ENCODE measurements around the gene TTYH3.

The TTYH3 gene

GRCh38 chr7:2640846-2641316 lies 9.1 kb downstream of the TTYH3 start:
- POLR2A ChIA-PET: interaction anchor here (0.5 kb wide), 1 partner anchor 19 kb away, joined by 3 read pairs; no protein-coding TSS in a partner anchor
- CTCF ChIA-PET: no interaction called here
- no peak for DNase-seq (ENCODE audit: low read depth, low spot score)
- H3K4me3 ChIP-seq (ENCODE audit: low read depth, low read length): no peak overlapping the region; the same call in 1 of the 2 replicates
- TF ChIP-seq CTCF (IDR thresholded peaks at IDR 0.05; ENCODE audit: insufficient read depth, low read length, missing control alignments): no peak

GRCh38 chr7:2641406-2642393 lies 9.9 kb downstream of the TTYH3 start:
- H3K4me3 ChIP-seq (ENCODE audit: low read depth, low read length): no peak overlapping the region
- TF ChIP-seq CTCF (IDR thresholded peaks at IDR 0.05; ENCODE audit: insufficient read depth, low read length, missing control alignments): no peak
- ChIA-PET CTCF (no interaction called here), POLR2A (interaction anchor here (0.5 kb wide), 1 partner anchor 18 kb away, joined by 3 read pairs; no protein-coding TSS in a partner anchor)
- DNase-seq (ENCODE audit: low read depth, low spot score): peak; percentile 71

- ChIA-PET CTCF (interaction anchor here (0.7 to 2.1 kb wide), 4 partner anchors 10 to 193 kb away, joined by 3 to 8 read pairs (median 4); no protein-coding TSS in a partner anchor), POLR2A (no interaction called here)
- H3K4me3 ChIP-seq (ENCODE audit: low read depth, low read length): no peak overlapping the region
- DNase-seq (ENCODE audit: low read depth, low spot score): no peak
- TF ChIP-seq CTCF (IDR thresholded peaks at IDR 0.05; ENCODE audit: insufficient read depth, low read length, missing control alignments): peak; percentile 13
Observed at GRCh38 chr7:2643386-2644219, 11.8 kb downstream of the TTYH3 start.

- TF ChIP-seq CTCF (IDR thresholded peaks at IDR 0.05; ENCODE audit: insufficient read depth, low read length, missing control alignments): no peak
- DNase-seq (ENCODE audit: low read depth, low spot score): no peak
- CTCF ChIA-PET: interaction anchor here (0.7 to 2.1 kb wide), 4 partner anchors 10 to 193 kb away, joined by 3 to 8 read pairs (median 4); no protein-coding TSS in a partner anchor
- no peak overlapping the region for H3K4me3 ChIP-seq (ENCODE audit: low read depth, low read length)
- POLR2A ChIA-PET: no interaction called here
Observed at GRCh38 chr7:2644220-2644561, 12.4 kb downstream of the TTYH3 start.

- H3K4me3 ChIP-seq (ENCODE audit: low read depth, low read length): no peak overlapping the region
- ChIA-PET CTCF (interaction anchor here (0.7 to 2.1 kb wide), 7 partner anchors 9 to 194 kb away, joined by 3 to 9 read pairs (median 4); no protein-coding TSS in a partner anchor), POLR2A (no interaction called here)
- no peak for DNase-seq (ENCODE audit: low read depth, low spot score)
- TF ChIP-seq CTCF (IDR thresholded peaks at IDR 0.05; ENCODE audit: insufficient read depth, low read length, missing control alignments): no peak
Observed at GRCh38 chr7:2644562-2645273, 12.9 kb downstream of the TTYH3 start.

Measured in AG04449 (cell line).